Trophoblast cell (in vitro differentiated cells and primary cell): ENCODE results near the gene DCP2.
A peak's percentile ranks its signal among the peaks of the same experiment; 100 is the strongest.

Experiments
- DNase-seq, 2 donors: peaks; one replicate each; pipeline ENCODE4 v3.0.0-alpha.2; 2016
- H2AFZ ChIP-seq: 2 replicates; pipeline ENCODE4 v1.6.1; 2013; ENCODE audit warnings: low read length, moderate library complexity, mild to moderate bottlenecking; ENCODE audit not compliant: insufficient read depth, poor library complexity
- H2AK5ac ChIP-seq: 2 replicates; pipeline ENCODE4 v1.6.1; 2013; ENCODE audit warnings: mild to moderate bottlenecking, low read length
- H2BK120ac ChIP-seq: 2 replicates; pipeline ENCODE4 v1.6.1; 2013; ENCODE audit warnings: low read length, mild to moderate bottlenecking, moderate library complexity; ENCODE audit not compliant: insufficient read depth, poor library complexity
- H2BK12ac ChIP-seq: 2 replicates; pipeline ENCODE4 v1.6.1; 2013; ENCODE audit warnings: mild to moderate bottlenecking, low read length, moderate library complexity
- H2BK5ac ChIP-seq: 2 replicates; pipeline ENCODE4 v1.6.1; 2013; ENCODE audit warnings: low read length, low read depth, moderate library complexity, mild to moderate bottlenecking; ENCODE audit not compliant: poor library complexity
- H3K14ac ChIP-seq: 2 replicates; pipeline ENCODE4 v1.6.1; 2013; ENCODE audit warnings: mild to moderate bottlenecking, low read length
- H3K18ac ChIP-seq: 2 replicates; pipeline ENCODE4 v1.6.1; 2013; ENCODE audit warnings: mild to moderate bottlenecking, low read length
- H3K23ac ChIP-seq: 2 replicates; pipeline ENCODE4 v1.6.1; 2013; ENCODE audit warnings: low read length
- H3K27ac ChIP-seq: 2 replicates; pipeline ENCODE4 v1.5.1; 2013; ENCODE audit warnings: low read depth, mild to moderate bottlenecking, inconsistent platforms, low read length, moderate library complexity
- H3K27me3 ChIP-seq: 2 replicates; pipeline ENCODE4 v1.6.1; 2013; ENCODE audit warnings: inconsistent platforms, mild to moderate bottlenecking, low read length, moderate library complexity; ENCODE audit not compliant: insufficient read depth
- H3K36me3 ChIP-seq, 2 experiments: 1 replicate in 1 of 2; 2 replicates in 1 of 2; pipeline ENCODE4 v1.6.1; 2013; ENCODE audit warnings: low read length in 2 of 2, mild to moderate bottlenecking in 2 of 2, moderate library complexity in 1 of 2; ENCODE audit not compliant: insufficient read depth in 2 of 2, control insufficient read depth in 1 of 2
- H3K4ac ChIP-seq: 2 replicates; pipeline ENCODE4 v1.6.1; 2013; ENCODE audit warnings: low read depth, mild to moderate bottlenecking, low read length, moderate library complexity
- H3K4me1 ChIP-seq, 2 experiments: 1 replicate in 1 of 2; 2 replicates in 1 of 2; pipeline ENCODE4 v1.6.1; 2013; ENCODE audit warnings: low read length in 2 of 2, mild to moderate bottlenecking in 2 of 2, moderate library complexity in 1 of 2; ENCODE audit not compliant: insufficient read depth in 2 of 2, control insufficient read depth in 1 of 2
- H3K4me2 ChIP-seq: 2 replicates; pipeline ENCODE4 v1.6.1; 2013; ENCODE audit warnings: inconsistent platforms, mild to moderate bottlenecking, low read length, moderate library complexity
- H3K4me3 ChIP-seq: 2 replicates; pipeline ENCODE4 v1.5.1; 2013; ENCODE audit warnings: mild to moderate bottlenecking, low read depth, low read length, inconsistent platforms
- H3K79me1 ChIP-seq: one replicate; pipeline ENCODE4 v1.6.1; 2013; ENCODE audit warnings: low read length
- H3K79me2 ChIP-seq: 2 replicates; pipeline ENCODE4 v1.6.1; 2013; ENCODE audit warnings: low read length, mild to moderate bottlenecking; ENCODE audit not compliant: control insufficient read depth, insufficient read depth, poor library complexity
- H3K9ac ChIP-seq: 2 replicates; pipeline ENCODE4 v1.6.1; 2013; ENCODE audit warnings: mild to moderate bottlenecking, low read length
- H3K9me3 ChIP-seq: 2 replicates; pipeline ENCODE4 v1.6.1; 2013; ENCODE audit warnings: low read depth, mild to moderate bottlenecking, control low read depth, inconsistent platforms, low read length; ENCODE audit not compliant: insufficient read depth
- H4K12ac ChIP-seq: 2 replicates; pipeline ENCODE4 v1.6.1; 2013; ENCODE audit warnings: low read depth, mild to moderate bottlenecking, low read length, moderate library complexity
- H4K8ac ChIP-seq: 2 replicates; pipeline ENCODE4 v1.6.1; 2013; ENCODE audit warnings: low read depth, mild to moderate bottlenecking, low read length, moderate library complexity
- H4K91ac ChIP-seq: one replicate; pipeline ENCODE4 v1.6.1; 2013; ENCODE audit warnings: low read depth, mild to moderate bottlenecking, low read length, moderate library complexity
- WGBS: extraction: QIAGEN DNeasy Blood & Tissue Kit; methylation state at CpG from one replicate; pipeline ENCODE4 v1.1.7; 2013; ENCODE audit warnings: missing lambda C conversion rate; ENCODE audit not compliant: insufficient read length, insufficient coverage; ENCODE audit errors: extremely low coverage; 5-methylcytosine and 5-hydroxymethylcytosine counted together

DCP2 gene

GRCh38 chr5:113043491-113043931 lies 66.9 kb downstream of the DCP2 start:
- no peak overlapping the region for H3K27ac ChIP-seq
- peaks cover 6 to 10% of the 10 kb centered on the region in 2 experiments for H3K4me1 ChIP-seq
- no peaks in the 10 kb centered on the region for H3K27me3 ChIP-seq
- H3K4me3 ChIP-seq, result no peak overlapping the region
- no peaks in the 10 kb centered on the region for H3K79me2 ChIP-seq
- H3K4me2 ChIP-seq, result no peak overlapping the region
- no peaks in the 10 kb centered on the region for H3K36me3 ChIP-seq
- no peak overlapping the region for H3K18ac ChIP-seq
- no peak overlapping the region for H4K91ac ChIP-seq
- H2AK5ac ChIP-seq, result no peak overlapping the region
- no peak overlapping the region for H2BK12ac ChIP-seq
- no peak overlapping the region for H2BK5ac ChIP-seq
- no CpG with 5 or more reads among the region's 16 CpGs for WGBS
- H4K12ac ChIP-seq, result no peak overlapping the region
- no peak for DNase-seq
- no peak overlapping the region for H2AFZ ChIP-seq
- H3K14ac ChIP-seq, result no peak overlapping the region
- H4K8ac ChIP-seq, result no peak overlapping the region
- no peak overlapping the region for H3K23ac ChIP-seq
- no peak overlapping the region for H3K9ac ChIP-seq
- no peak overlapping the region for H2BK120ac ChIP-seq
- H3K79me1 ChIP-seq, result no peaks in the 10 kb centered on the region
- H3K9me3 ChIP-seq, result peaks cover 1% of the 10 kb centered on the region
- H3K4ac ChIP-seq, result no peak overlapping the region

GRCh38 chr5:113044776-113045465 lies 68.3 kb downstream of the DCP2 start:
- no peak overlapping the region for H4K91ac ChIP-seq
- H4K12ac ChIP-seq, result no peak overlapping the region
- peak overlapping the region; percentile 48 for H2BK12ac ChIP-seq
- no peaks in the 10 kb centered on the region for H3K79me1 ChIP-seq
- no peaks in the 10 kb centered on the region for H3K36me3 ChIP-seq
- H3K27ac ChIP-seq, result no peak overlapping the region
- H2BK5ac ChIP-seq, result no peak overlapping the region
- peaks cover 1% of the 10 kb centered on the region for H3K9me3 ChIP-seq
- H3K23ac ChIP-seq, result no peak overlapping the region
- H3K79me2 ChIP-seq, result no peaks in the 10 kb centered on the region
- peaks cover 6 to 10% of the 10 kb centered on the region in 2 experiments for H3K4me1 ChIP-seq
- H3K14ac ChIP-seq, result no peak overlapping the region
- H2AFZ ChIP-seq, result no peak overlapping the region
- no peak overlapping the region for H4K8ac ChIP-seq
- H2AK5ac ChIP-seq, result no peak overlapping the region
- WGBS, result no CpG with 5 or more reads among the region's 11 CpGs
- H3K9ac ChIP-seq, result no peak overlapping the region
- H3K18ac ChIP-seq, result no peak overlapping the region
- H3K4me2 ChIP-seq, result no peak overlapping the region
- H2BK120ac ChIP-seq, result no peak overlapping the region
- no peak for DNase-seq
- H3K27me3 ChIP-seq, result no peaks in the 10 kb centered on the region
- H3K4ac ChIP-seq, result no peak overlapping the region
- H3K4me3 ChIP-seq, result no peak overlapping the region

- peak; percentile 65 to 85 for DNase-seq
- Histone ChIP-seq H3K14ac (no peak overlapping the region), H3K9me3 (peaks cover 1% of the 10 kb centered on the region), H3K36me3 (no peaks in the 10 kb centered on the region), H3K4me1 (peaks cover 6 to 10% of the 10 kb centered on the region in 2 experiments), H3K9ac (no peak overlapping the region), H2BK120ac (no peak overlapping the region), H2AFZ (no peak overlapping the region), H3K4ac (no peak overlapping the region), H3K27ac (no peak overlapping the region), H2BK5ac (no peak overlapping the region), H2BK12ac (no peak overlapping the region), H3K27me3 (no peaks in the 10 kb centered on the region), H4K12ac (no peak overlapping the region), H3K18ac (no peak overlapping the region), H4K8ac (no peak overlapping the region), H3K4me2 (no peak overlapping the region), H3K79me1 (no peaks in the 10 kb centered on the region), H4K91ac (peak overlapping the region; percentile 3), H3K79me2 (no peaks in the 10 kb centered on the region), H2AK5ac (no peak overlapping the region), H3K23ac (no peak overlapping the region), H3K4me3 (no peak overlapping the region)
- no CpG with 5 or more reads among the region's 2 CpGs for WGBS
Observed at GRCh38 chr5:113047234-113047633, 70.6 kb downstream of the DCP2 start.

GRCh38 chr5:113047733-113048652 lies 71.4 kb downstream of the DCP2 start:
- Histone ChIP-seq H4K8ac (no peak overlapping the region), H2AK5ac (no peak overlapping the region), H2BK5ac (no peak overlapping the region), H3K9me3 (peaks cover 1% of the 10 kb centered on the region), H3K79me1 (no peaks in the 10 kb centered on the region), H2BK12ac (no peak overlapping the region), H3K4me1 (peaks cover 6 to 10% of the 10 kb centered on the region in 2 experiments), H3K9ac (no peak overlapping the region), H3K14ac (no peak overlapping the region), H2AFZ (no peak overlapping the region), H3K23ac (no peak overlapping the region), H3K36me3 (no peaks in the 10 kb centered on the region), H3K27me3 (no peaks in the 10 kb centered on the region), H3K4ac (no peak overlapping the region), H3K27ac (no peak overlapping the region), H2BK120ac (no peak overlapping the region), H3K79me2 (no peaks in the 10 kb centered on the region), H3K4me2 (no peak overlapping the region), H3K4me3 (no peak overlapping the region), H4K12ac (no peak overlapping the region), H3K18ac (no peak overlapping the region), H4K91ac (no peak overlapping the region)
- DNase-seq, result peak; percentile 66 to 87
- WGBS, result no CpG with 5 or more reads among the region's 11 CpGs
